Spleen (tissue), 7 donors: ENCODE results near the gene LRRC4B.

Source experiments
- CTCF ChIP-seq, 11 experiments: fragments of 200-600 bp in 7 of 11; fragments of 450-650 bp in 4 of 11; sonication (generic) in 4 of 11; IDR thresholded peaks in 8 of 11; conservative IDR thresholded peaks in 3 of 11; 1 replicate in 7 of 11; 2 replicates in 4 of 11; pipeline versions ENCODE4 v1.4.0 to v1.8.0; 2016 to 2021; ENCODE audit warnings: antibody characterized with exemption in 11 of 11, inconsistent platforms in 4 of 11, mild to moderate bottlenecking in 1 of 11
- POLR2A ChIP-seq, 3 donors: fragments of 450-650 bp; IDR thresholded peaks; one replicate each; pipeline ENCODE4 v1.5.1; 2017; ENCODE audit warnings: antibody characterized with exemption in 3 of 3, mild to moderate bottlenecking in 1 of 3
- POLR2AphosphoS5 ChIP-seq, 3 donors: sonication (generic); formaldehyde crosslinking; IDR thresholded peaks; one replicate each; pipeline ENCODE4 v1.5.1; 2017; ENCODE audit warnings: antibody characterized with exemption in 3 of 3
- donor health status: DM: no; HTN: no; CAD: no; lungs with moderate emphysema.
- donor health status: DM: no; HTN: no; CAD: no.
- donor health status: DM: no; HTN: no; CAD: no.

DNA sequence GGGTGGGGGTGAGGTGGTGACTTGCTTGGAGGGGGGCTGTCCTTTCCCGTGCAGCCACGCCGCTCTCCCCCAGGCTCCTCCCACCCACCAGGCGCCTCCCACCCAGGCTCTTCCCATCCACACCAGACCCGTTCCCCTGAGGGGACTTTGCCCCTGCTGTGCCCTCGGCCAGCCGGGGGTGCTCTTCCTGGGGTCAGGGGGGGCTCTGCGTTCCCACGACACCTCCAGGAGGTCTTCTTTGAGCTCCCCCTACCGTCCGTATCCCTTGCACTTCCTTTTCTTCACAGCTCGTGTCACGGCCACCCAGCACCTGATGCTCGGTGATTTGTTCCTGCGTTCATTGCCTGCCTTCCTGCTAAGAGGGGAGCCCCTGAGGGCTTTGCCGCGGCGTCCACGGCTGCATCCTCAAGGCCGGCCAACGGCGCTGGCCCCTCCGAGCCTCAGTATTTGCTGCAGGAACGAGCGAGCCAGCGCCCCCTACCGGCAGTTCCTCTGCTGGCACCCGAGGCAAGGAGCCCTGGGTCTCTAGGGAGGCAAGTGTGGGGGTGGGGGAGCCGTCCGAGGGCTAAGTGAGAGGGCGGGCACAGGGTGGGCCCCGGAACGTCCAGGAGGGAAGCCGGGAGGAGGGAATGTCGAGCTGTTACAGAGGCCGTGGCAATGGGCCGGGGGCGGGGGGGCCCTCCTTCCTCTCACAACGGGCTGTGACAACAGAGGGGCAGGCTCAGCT, 11.8 kb downstream of the LRRC4B start:
- TF ChIP-seq CTCF (IDR thresholded peaks at IDR 0.05 in 8 of 11, conservative IDR thresholded peaks at IDR 0.05 in 3 of 11) (peak in 10 of 11 experiments; percentile 34 to 84 (median 64)), POLR2AphosphoS5 (IDR thresholded peaks at IDR 0.05) (no peak), POLR2A (IDR thresholded peaks at IDR 0.05) (no peak)
